ENCODE measurements around the gene MRPL14.
A peak's percentile ranks its signal among the peaks of the same experiment; 100 is the strongest.

The MRPL14 gene

DNA sequence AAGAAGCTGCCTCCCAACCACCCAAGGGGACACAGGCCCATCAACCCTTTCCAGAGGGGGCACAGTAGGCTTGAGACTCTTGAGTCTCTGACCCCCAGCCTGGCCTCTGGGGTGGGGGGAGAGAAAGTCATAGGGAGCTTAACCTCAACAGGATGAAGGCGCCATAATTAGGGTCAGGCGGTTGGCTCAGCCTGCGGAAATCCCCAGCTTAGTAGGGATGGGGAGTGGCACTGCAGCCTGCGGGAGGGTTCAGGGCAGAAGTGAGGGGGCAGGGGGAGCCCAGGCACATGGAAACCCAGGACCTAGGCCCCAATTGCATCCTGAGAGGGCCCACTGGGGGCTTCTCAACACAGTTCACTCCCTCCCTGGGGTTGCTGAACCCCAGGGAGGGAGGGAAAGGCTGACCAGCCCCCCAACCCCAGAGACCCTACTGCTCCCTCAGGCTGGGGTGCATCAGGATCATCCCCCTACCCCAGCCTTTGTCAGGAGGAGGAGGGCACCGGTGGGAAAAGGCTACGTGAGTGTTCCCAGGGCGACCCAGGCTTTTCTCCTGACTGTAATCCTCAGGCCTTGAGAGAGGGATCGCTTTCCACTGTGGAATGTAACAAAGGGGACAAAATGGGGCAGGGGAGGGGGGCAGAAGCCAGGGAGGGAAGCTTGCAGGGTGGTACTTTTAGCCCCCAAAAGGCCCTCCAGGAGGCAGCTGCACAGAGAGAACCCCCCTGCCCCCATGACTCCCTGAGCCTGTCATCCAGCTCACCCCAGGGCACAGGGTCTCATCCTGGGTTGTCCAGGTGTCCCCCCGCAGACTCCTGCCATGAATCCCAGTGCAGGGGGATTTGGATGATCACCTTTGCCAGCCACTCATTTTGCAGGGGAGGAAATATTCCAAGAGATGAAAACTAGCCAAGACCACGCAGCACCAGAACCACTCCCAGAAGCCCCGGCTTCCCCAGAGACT is 46.4 kb downstream of the MRPL14 start:
- no peak for DNase-seq (ENCODE audit: low read depth in 2 of 2)

DNA sequence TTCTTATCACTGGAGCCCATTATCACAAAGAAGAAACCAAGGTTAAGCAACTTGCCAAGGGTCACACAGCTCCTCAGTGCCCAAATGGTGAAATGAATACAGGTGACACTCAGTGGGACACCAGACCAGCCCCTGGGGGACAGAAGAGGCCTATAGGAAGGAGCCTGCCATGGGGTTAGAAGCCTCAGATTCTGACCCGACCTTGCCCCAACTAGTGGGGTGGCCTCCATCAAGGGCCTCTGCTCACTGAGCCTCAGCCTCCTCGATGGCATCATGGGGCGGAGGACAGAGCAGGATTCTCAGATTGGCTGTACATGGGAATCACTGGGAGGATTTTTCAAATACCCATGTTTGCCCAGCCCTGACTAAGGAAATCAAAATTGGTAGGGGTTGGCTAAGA is 47.6 kb downstream of the MRPL14 start:
- no peak for DNase-seq (ENCODE audit: low read depth in 2 of 2)

GRCh38 chr6:44078827-44079671 is 48.2 kb downstream of the MRPL14 start:
- DNase-seq (ENCODE audit: low read depth in 2 of 2): peak in 1 of 2 donors; percentile 42

DNA sequence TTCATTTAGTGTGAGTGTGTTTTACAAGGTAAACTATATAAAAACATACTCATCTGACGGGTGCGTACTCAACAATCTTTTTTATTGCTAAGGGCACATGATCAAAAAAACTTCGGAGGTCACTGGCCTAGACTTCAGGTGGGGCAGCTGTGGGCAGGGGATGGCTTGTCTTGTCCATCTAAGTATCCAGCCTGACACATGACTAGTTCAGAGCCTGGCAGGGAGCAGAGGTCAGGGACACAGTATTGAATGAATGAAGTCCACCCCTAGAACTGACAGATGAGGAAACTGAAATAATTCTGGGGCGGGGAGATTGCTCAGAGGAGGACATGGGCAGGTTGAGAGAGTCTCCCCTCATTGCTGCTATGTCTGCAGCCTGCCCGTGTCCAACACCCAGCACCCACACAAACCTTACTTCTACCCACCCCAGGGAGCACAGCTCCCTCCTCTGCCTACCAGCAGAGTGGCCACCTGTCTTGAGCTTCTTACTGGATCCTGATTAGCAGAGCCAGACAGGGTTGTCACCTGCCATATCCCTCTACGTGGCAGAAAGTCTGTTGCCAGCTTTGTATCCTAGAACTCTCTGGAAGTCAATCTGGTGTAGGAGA is 48.9 kb downstream of the MRPL14 start:
- DNase-seq (ENCODE audit: low read depth in 2 of 2): no peak

- DNase-seq (ENCODE audit: low read depth in 2 of 2): no peak
Observed at GRCh38 chr6:44077214-44077946, 49.9 kb downstream of the MRPL14 start.

DNA sequence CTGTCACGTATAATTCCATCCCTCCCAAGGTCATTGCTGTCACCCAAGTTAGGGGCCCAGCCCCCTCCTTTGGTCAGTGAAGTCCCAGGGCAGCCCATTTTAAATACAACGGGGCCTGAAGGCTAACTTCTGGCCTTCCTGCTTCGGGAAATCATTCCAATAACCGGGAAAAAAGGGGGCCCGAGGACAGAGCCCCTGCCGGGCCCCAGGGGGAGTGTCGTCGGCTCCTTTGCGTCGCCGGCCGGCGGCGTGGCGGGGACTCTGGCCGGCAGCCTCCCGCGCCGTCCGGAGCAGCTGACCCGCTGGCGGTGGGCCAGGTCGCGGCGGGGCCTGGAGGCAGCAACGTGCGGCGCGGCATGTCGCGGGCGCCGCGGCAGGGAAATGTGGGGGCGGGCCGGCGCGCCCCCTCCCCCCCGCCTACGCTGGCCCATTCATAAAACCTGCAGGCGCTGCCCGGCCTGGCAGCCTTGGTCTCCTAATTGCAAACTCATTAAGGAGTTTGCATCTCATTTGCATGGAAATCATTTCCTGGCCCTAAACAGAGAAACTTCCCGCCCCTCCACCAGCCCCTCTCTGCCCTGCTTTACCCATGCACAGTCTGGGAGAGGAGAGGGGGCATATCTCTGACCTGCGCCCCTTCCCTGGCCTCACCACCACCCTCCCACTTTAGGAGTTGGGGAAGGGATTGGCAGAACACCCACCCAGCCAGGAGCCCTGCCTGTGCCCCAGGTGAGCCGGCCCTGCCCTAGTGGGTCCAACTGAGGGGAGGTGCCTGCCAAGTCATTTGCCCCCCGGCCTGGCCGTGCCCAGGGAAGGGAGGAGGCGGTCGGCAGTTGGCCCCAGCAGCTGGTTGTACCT is 50.7 kb downstream of the MRPL14 start:
- DNase-seq (ENCODE audit: low read depth in 2 of 2): no peak

DNA sequence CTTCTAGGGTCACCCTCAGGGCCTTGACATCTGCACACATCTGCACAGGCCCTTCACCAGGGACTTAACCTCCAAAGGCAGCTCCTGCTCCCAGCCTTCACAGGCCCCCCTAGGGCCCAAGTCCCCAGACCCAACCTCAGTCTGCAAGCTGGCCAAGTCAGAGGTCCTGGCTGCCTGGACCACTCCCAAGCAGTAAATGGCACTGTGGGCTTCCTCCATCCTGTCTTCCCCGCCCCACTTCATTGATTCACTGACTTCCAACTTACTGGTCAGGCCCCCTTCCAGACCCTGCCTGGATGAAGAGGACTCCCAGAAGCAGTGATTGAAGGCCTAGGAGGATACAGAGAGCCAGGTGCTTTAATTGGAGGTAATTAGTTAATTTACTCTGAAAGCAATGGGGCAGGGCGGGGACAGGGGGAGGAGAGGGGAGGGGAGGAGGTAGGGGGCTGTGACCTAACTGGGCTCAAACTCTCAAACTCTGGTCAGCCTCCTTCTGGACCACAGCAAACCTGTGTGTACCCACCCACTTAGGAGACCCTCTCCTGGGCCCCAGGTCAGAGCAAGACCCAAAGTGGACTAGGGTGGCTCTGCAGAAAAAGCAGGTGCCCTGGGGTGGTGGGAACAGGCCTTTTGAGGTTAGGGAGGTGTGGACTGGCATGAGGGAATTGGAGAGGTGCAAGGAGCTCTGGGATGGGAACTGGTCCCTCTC is 51.5 kb downstream of the MRPL14 start:
- DNase-seq (ENCODE audit: low read depth in 2 of 2): no peak

DNA sequence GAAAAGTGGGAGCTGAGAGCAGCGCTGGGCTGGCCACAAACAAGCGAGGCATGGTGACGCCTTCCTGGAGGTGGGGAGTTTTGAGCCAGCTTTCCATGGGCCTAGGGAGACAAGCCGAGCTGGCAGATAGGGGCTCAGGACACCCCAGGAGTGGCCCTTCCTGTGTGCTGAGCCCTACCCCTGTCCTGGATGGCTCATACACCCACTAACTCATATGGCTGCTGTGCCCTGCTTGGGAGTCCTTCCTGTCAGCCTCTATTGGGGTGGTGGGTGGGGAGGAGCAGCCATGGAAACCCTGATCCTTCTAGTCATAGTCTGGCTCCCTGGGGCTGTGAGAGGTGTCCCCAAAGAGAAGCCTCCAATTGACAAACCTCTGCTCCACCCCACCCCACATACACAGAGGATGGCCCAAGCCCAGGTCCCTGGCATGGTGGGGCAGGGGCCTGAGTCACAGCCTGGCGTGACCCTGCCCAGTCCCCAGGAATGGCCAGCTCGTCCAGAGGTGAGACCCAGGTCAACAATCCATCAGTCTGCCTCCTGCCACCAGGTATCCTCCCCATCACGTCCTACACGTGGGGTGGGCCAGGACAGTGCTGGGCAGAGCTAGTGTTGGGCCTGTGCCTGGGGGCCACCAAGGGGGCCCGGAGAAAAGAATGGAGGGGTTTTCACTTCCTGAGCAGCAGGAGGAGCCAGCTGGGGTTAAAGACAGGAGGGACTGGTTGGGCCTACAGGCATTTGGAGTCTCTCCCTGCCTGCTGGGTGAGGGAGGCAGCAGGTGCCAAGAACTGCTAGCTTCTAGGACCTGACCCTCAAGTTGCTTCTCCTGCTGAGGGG is 52.2 kb downstream of the MRPL14 start:
- no peak for DNase-seq (ENCODE audit: low read depth in 2 of 2)

GRCh38 chr6:44074439-44074812 is 52.8 kb downstream of the MRPL14 start:
- peak; percentile 67 to 70 for DNase-seq (ENCODE audit: low read depth in 2 of 2)

- DNase-seq (ENCODE audit: low read depth in 2 of 2): no peak
Observed at GRCh38 chr6:44073612-44074438, 53.4 kb downstream of the MRPL14 start.

- peak; percentile 70 to 78 for DNase-seq (ENCODE audit: low read depth in 2 of 2)
Observed at GRCh38 chr6:44072959-44073611, 54.2 kb downstream of the MRPL14 start.

- DNase-seq (ENCODE audit: low read depth in 2 of 2): no peak
Observed at GRCh38 chr6:44072452-44072958, 54.7 kb downstream of the MRPL14 start.

DNA sequence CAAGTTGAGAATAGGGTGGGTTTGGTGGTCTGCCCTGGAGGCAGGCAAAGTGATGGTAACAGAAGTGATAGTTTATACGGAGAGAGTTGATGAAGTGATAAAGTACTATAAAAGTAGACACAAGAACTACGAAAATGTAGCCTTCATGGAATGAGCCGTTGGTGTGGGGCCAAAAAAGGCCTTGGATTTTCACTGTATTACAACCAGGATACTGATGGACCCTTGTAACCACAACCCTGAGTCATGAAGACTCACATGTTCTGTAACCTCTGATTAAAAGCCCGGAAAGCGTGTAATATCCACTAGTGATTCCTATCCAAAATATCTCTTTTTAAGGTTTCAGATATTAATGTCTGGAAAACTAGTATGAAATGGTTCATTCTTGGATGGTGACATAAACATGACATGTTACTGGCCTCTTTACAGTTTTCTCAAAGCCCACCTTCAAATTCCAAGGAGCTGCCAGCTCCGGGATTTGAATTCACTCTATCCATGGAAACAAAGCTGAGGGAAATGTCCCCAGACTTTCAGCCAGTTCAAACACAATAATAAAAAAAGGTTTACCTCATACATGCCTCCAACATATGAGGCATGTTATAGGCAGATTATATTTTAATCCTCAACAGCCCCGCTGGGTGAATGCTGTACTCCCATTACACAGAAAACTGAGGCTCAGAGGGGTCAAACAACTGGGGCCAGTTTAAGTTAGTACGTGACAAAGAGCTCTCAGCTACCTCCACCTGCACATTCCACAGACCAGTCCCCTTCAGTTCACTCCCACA is 55.4 kb downstream of the MRPL14 start:
- DNase-seq (ENCODE audit: low read depth in 2 of 2): no peak

GRCh38 chr6:44068607-44069296 is 58.5 kb downstream of the MRPL14 start:
- DNase-seq (ENCODE audit: low read depth in 2 of 2): no peak

DNA sequence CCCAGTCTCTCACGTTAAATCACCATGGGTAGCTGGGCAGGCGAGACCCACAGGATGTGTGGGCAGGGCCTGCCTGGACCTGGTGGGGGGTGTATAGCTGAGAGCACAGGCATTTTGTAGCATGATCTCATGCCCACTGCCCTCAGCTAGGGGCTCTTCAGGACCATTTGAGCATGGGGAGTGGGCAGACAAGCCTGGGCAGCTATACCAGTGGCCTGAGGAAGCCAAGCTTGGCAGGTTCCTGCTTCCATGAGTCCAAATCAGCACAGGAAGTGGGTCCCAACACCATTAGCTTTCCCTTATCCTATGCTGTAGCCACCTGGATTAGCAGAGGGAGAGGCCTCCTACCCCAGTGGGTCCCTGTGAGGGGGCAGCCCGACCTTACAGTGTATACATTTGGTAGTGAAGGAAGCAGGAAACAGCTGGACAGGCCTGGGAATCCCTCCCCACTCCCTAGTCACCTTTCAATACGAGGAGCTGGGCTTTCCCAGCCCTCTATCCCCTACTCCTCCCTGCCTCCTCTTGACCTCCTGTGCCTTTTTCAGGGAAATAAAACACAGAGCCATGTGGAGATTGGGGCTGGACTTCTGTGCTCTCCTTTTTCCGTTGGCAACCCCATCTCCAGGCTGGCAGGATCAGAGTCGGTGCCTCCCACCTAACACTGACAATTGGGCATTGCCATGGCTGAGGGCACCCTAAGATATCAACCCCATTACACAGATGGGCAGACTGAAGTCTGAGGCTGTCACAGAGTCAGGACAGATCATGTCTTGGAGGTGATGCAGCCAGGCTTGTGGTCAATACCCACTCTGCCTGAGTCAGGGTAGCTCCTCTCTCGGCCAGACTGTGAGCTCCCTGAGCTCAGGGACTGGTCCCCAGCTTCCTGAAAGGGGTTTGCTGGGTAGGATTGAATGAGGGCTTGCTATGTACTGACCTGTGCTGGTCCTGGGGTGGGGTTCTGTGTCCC is 59.8 kb downstream of the MRPL14 start:
- no peak for DNase-seq (ENCODE audit: low read depth in 2 of 2)

Data from stimulated activated CD8-positive, alpha-beta memory T cell treated with anti-CD3 and anti-CD28 coated beads, Interleukin-15, amount 100 ng/mL, for 48 hours (primary cell).